GM18861 (cell line): ENCODE data around the gene PSMD13.

Experiments
- ATAC-seq: cut with Tn5 transposase; IDR thresholded peaks from one replicate; pipeline ENCODE4 v1.9.1; 2021; ENCODE audit not compliant: unreplicated experiment

The PSMD13 gene

GRCh38 chr11:241634-242033 lies 4.9 kb downstream of the PSMD13 start:
- ATAC-seq = no peak

GRCh38 chr11:244376-244775 lies 7.6 kb downstream of the PSMD13 start:
- ATAC-seq = no peak

GRCh38 chr11:249062-249461 lies 12.3 kb downstream of the PSMD13 start:
- no peak for ATAC-seq

GRCh38 chr11:250274-250673 lies 13.5 kb downstream of the PSMD13 start:
- ATAC-seq = no peak

GRCh38 chr11:250740-251299 lies 14.0 kb downstream of the PSMD13 start:
- ATAC-seq = no peak

GRCh38 chr11:251550-251949 lies 14.8 kb downstream of the PSMD13 start:
- ATAC-seq = no peak

- no peak for ATAC-seq
These were observed 15.9 kb downstream of the PSMD13 start for GRCh38 chr11:252666-253065.

- ATAC-seq = no peak
These were observed 16.5 kb downstream of the PSMD13 start for GRCh38 chr11:253160-253885.

- ATAC-seq = no peak
These were observed 17.1 kb downstream of the PSMD13 start for GRCh38 chr11:253886-254270.

GRCh38 chr11:255176-255575 lies 18.4 kb downstream of the PSMD13 start:
- no peak for ATAC-seq

- ATAC-seq = no peak
These were observed 19.0 kb downstream of the PSMD13 start for GRCh38 chr11:255816-256215.

GRCh38 chr11:256952-257737 lies 20.4 kb downstream of the PSMD13 start:
- ATAC-seq = no peak

GRCh38 chr11:257766-258493 lies 21.2 kb downstream of the PSMD13 start:
- no peak for ATAC-seq

GRCh38 chr11:259413-259812 lies 22.6 kb downstream of the PSMD13 start:
- no peak for ATAC-seq

GRCh38 chr11:261624-262023 lies 24.8 kb downstream of the PSMD13 start:
- no peak for ATAC-seq

- ATAC-seq = no peak
These were observed 30.1 kb downstream of the PSMD13 start for GRCh38 chr11:266676-267439.

- no peak for ATAC-seq
These were observed 30.8 kb downstream of the PSMD13 start for GRCh38 chr11:267491-267994.

GRCh38 chr11:268716-269145 lies 32.0 kb downstream of the PSMD13 start:
- ATAC-seq = peak; percentile 31

GRCh38 chr11:269146-269890 lies 32.5 kb downstream of the PSMD13 start:
- ATAC-seq = peak; percentile 67
